ENCODE data around the gene UBXN2A.

DNA sequence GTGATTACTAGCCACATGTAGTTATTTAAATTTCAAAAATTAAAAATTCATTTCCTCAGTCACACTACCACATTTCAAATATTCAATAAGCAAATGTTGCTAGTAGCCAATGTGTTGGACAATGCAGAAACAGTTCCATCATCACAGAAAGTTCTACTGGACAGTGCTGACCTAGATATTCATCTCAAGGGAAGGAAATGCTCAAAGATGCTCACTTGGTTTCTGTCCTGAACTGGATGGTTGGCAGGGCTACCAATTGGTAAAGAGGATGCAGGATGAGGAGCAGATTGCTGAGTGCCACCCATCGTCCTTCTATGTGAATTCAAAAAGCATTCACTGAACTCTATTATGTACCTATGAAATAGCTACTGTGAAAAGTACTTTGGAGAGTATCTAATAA, 6.0 kb upstream of the UBXN2A start:
- TF ChIP-seq, protein P1, sequence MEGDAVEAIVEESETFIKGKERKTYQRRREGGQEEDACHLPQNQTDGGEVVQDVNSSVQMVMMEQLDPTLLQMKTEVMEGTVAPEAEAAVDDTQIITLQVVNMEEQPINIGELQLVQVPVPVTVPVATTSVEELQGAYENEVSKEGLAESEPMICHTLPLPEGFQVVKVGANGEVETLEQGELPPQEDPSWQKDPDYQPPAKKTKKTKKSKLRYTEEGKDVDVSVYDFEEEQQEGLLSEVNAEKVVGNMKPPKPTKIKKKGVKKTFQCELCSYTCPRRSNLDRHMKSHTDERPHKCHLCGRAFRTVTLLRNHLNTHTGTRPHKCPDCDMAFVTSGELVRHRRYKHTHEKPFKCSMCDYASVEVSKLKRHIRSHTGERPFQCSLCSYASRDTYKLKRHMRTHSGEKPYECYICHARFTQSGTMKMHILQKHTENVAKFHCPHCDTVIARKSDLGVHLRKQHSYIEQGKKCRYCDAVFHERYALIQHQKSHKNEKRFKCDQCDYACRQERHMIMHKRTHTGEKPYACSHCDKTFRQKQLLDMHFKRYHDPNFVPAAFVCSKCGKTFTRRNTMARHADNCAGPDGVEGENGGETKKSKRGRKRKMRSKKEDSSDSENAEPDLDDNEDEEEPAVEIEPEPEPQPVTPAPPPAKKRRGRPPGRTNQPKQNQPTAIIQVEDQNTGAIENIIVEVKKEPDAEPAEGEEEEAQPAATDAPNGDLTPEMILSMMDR (IDR thresholded peaks at IDR 0.05; ENCODE audit: insufficient read depth, low read length, poor library complexity, severe bottlenecking): no peak
- TF ChIP-seq EZH2phosphoT487 (conservative IDR thresholded peaks at IDR 0.05; ENCODE audit: low read length): no peak
